ENCODE data around the gene UGT1A6. TPM values are rescaled to one million over a fixed set of nuclear protein-coding genes. Genes with fewer than 3 reads are reported as not detected.

The UGT1A6 gene
- total and polyA plus RNA-seq, 2 experiments from 2014 or later, result not detected

GRCh38 chr2:233684640-233685039 lies 8.1 kb upstream of the UGT1A6 start:
- ATAC-seq, result no peak
- TF ChIP-seq ZNF114 (CRISPR knock-in tag; IDR thresholded peaks at IDR 0.05) (no peak), STAT1 (IDR thresholded peaks at IDR 0.05; ENCODE audit: unreplicated experiment) (no peak), ZNF331 (CRISPR knock-in tag; IDR thresholded peaks at IDR 0.05; ENCODE audit: low read depth) (no peak), POLR2AphosphoS5 (IDR thresholded peaks at IDR 0.05; ENCODE audit: low read depth) (no peak), NANOG (IDR thresholded peaks at IDR 0.05; ENCODE audit: borderline replicate concordance) (no peak), CTCF (conservative IDR thresholded peaks at IDR 0.05; ENCODE audit: low read depth in 2 of 2) (no peak), EZH2 (IDR thresholded peaks at IDR 0.05; ENCODE audit: low read depth, unreplicated experiment) (no peak), CREB1 (CRISPR knock-in tag; IDR thresholded peaks at IDR 0.05; ENCODE audit: low read depth) (no peak), EZH2phosphoT487 (IDR thresholded peaks at IDR 0.05; ENCODE audit: unreplicated experiment) (no peak), REST (IDR thresholded peaks at IDR 0.05; ENCODE audit: unreplicated experiment) (no peak), JUNB (IDR thresholded peaks at IDR 0.05; ENCODE audit: unreplicated experiment) (no peak)
- TF ChIP-seq, protein P1, sequence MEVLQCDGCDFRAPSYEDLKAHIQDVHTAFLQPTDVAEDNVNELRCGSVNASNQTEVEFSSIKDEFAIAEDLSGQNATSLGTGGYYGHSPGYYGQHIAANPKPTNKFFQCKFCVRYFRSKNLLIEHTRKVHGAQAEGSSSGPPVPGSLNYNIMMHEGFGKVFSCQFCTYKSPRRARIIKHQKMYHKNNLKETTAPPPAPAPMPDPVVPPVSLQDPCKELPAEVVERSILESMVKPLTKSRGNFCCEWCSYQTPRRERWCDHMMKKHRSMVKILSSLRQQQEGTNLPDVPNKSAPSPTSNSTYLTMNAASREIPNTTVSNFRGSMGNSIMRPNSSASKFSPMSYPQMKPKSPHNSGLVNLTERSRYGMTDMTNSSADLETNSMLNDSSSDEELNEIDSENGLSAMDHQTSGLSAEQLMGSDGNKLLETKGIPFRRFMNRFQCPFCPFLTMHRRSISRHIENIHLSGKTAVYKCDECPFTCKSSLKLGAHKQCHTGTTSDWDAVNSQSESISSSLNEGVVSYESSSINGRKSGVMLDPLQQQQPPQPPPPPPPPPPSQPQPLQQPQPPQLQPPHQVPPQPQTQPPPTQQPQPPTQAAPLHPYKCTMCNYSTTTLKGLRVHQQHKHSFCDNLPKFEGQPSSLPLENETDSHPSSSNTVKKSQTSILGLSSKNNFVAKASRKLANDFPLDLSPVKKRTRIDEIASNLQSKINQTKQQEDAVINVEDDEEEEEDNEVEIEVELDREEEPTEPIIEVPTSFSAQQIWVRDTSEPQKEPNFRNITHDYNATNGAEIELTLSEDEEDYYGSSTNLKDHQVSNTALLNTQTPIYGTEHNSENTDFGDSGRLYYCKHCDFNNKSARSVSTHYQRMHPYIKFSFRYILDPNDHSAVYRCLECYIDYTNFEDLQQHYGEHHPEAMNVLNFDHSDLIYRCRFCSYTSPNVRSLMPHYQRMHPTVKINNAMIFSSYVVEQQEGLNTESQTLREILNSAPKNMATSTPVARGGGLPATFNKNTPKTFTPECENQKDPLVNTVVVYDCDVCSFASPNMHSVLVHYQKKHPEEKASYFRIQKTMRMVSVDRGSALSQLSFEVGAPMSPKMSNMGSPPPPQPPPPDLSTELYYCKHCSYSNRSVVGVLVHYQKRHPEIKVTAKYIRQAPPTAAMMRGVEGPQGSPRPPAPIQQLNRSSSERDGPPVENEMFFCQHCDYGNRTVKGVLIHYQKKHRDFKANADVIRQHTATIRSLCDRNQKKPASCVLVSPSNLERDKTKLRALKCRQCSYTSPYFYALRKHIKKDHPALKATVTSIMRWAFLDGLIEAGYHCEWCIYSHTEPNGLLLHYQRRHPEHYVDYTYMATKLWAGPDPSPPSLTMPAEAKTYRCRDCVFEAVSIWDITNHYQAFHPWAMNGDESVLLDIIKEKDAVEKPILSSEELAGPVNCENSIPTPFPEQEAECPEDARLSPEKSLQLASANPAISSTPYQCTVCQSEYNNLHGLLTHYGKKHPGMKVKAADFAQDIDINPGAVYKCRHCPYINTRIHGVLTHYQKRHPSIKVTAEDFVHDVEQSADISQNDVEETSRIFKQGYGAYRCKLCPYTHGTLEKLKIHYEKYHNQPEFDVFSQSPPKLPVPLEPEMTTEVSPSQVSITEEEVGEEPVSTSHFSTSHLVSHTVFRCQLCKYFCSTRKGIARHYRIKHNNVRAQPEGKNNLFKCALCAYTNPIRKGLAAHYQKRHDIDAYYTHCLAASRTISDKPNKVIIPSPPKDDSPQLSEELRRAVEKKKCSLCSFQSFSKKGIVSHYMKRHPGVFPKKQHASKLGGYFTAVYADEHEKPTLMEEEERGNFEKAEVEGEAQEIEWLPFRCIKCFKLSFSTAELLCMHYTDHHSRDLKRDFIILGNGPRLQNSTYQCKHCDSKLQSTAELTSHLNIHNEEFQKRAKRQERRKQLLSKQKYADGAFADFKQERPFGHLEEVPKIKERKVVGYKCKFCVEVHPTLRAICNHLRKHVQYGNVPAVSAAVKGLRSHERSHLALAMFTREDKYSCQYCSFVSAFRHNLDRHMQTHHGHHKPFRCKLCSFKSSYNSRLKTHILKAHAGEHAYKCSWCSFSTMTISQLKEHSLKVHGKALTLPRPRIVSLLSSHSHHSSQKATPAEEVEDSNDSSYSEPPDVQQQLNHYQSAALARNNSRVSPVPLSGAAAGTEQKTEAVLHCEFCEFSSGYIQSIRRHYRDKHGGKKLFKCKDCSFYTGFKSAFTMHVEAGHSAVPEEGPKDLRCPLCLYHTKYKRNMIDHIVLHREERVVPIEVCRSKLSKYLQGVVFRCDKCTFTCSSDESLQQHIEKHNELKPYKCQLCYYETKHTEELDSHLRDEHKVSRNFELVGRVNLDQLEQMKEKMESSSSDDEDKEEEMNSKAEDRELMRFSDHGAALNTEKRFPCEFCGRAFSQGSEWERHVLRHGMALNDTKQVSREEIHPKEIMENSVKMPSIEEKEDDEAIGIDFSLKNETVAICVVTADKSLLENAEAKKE (CRISPR knock-in tag; IDR thresholded peaks at IDR 0.05), result no peak
- TF ChIP-seq, protein P2, sequence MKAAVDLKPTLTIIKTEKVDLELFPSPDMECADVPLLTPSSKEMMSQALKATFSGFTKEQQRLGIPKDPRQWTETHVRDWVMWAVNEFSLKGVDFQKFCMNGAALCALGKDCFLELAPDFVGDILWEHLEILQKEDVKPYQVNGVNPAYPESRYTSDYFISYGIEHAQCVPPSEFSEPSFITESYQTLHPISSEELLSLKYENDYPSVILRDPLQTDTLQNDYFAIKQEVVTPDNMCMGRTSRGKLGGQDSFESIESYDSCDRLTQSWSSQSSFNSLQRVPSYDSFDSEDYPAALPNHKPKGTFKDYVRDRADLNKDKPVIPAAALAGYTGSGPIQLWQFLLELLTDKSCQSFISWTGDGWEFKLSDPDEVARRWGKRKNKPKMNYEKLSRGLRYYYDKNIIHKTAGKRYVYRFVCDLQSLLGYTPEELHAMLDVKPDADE (IDR thresholded peaks at IDR 0.05), result no peak

More at GRCh38 chr2:233684640-233685039, 8.1 kb upstream of the UGT1A6 start:
- Histone ChIP-seq H3K79me2 (replicated peaks; ENCODE audit: insufficient read depth) (no peaks in the 10 kb centered on the region), H2AFZ (no peak overlapping the region), H3K4me1 (ENCODE audit: insufficient read depth) (no peaks in the 10 kb centered on the region), H3K4me3 (no peak overlapping the region), H3K36me3 (ENCODE audit: insufficient read depth) (no peaks in the 10 kb centered on the region), H3K27me3 (ENCODE audit: insufficient read depth) (no peaks in the 10 kb centered on the region), H4K20me1 (replicated peaks; ENCODE audit: insufficient read depth) (no peaks in the 10 kb centered on the region; the same call in 1 of the 2 replicates), H3K4me2 (no peak overlapping the region), H3K27ac (ENCODE audit: low read depth) (no peak overlapping the region), H3F3A (replicated peaks; ENCODE audit: low read depth) (no peaks in the 10 kb centered on the region), H3K9me2 (ENCODE audit: insufficient read depth) (no peaks in the 10 kb centered on the region)
- H3K4me3 Mint-ChIP-seq, result no peak overlapping the region
- no peak overlapping the region for H3K27ac Mint-ChIP-seq
- no peaks in the 10 kb centered on the region for H3K9me3 Mint-ChIP-seq
- no peaks in the 10 kb centered on the region; the same call in 2 of the 3 replicates for H3K36me3 Mint-ChIP-seq (ENCODE audit: low read depth)
- H3K27me3 Mint-ChIP-seq (ENCODE audit: insufficient read depth, low read depth, poor library complexity), result peaks cover 4% of the 10 kb centered on the region
- DNase-seq (ENCODE audit: low spot score), result no peak
- H3K4me1 Mint-ChIP-seq, result peaks cover 7% of the 10 kb centered on the region; the same call in 1 of the 3 replicates

All from GM23338 (cell line).